Neural progenitor cell (in vitro differentiated cells): ENCODE data around the gene TMEM225B. TPM values are rescaled to one million over a fixed set of nuclear protein-coding genes. Genes with fewer than 3 reads are reported as not detected.
"Not testable (repeated sequence)": the region's sequence is repeated elsewhere in the genome, so short reads cannot be mapped to it uniquely, and the experiment has no call there.

Experiments used
- DNase-seq: peaks from one replicate; pipeline ENCODE4 v3.0.0-alpha.2; 2016; ENCODE audit warnings: low spot score
- H2AFZ ChIP-seq: fragments of 200-600 bp; sonication (generic); replicated peaks from 2 replicates; pipeline ENCODE4 v1.6.1; 2016; ENCODE audit warnings: antibody characterized with exemption
- H3F3A ChIP-seq: fragments of 200-600 bp; sonication (generic); 2 replicates; pipeline ENCODE4 v1.6.1; 2016; ENCODE audit warnings: antibody characterized with exemption, low read depth
- H3K27ac ChIP-seq: fragments of 200-600 bp; sonication (generic); 2 replicates; pipeline ENCODE4 v1.5.1; 2016; ENCODE audit warnings: mild to moderate bottlenecking
- H3K27me3 ChIP-seq: fragments of 200-600 bp; sonication (generic); 2 replicates; pipeline ENCODE4 v1.6.1; 2016; ENCODE audit warnings: mild to moderate bottlenecking, moderate library complexity
- H3K36me3 ChIP-seq: fragments of 200-600 bp; sonication (generic); 2 replicates; pipeline ENCODE4 v1.5.1; 2016
- H3K4me1 ChIP-seq: fragments of 200-600 bp; sonication (generic); 2 replicates; pipeline ENCODE4 v1.6.1; 2016; ENCODE audit warnings: mixed run types
- H3K4me2 ChIP-seq: fragments of 200-600 bp; sonication (generic); 2 replicates; pipeline ENCODE4 v1.6.1; 2016
- H3K4me3 ChIP-seq: fragments of 200-600 bp; sonication (generic); 2 replicates; pipeline ENCODE4 v1.5.1; 2016
- H3K79me2 ChIP-seq: fragments of 200-600 bp; sonication (generic); 2 replicates; pipeline ENCODE4 v1.6.1; 2016; ENCODE audit warnings: low read depth
- H3K9ac ChIP-seq: fragments of 200-600 bp; sonication (generic); 2 replicates; pipeline ENCODE4 v1.6.1; 2016
- H3K9me3 ChIP-seq: fragments of 200-600 bp; sonication (generic); 2 replicates; pipeline ENCODE4 v1.5.1; 2016; ENCODE audit warnings: low read depth
- H4K20me1 ChIP-seq: fragments of 200-600 bp; sonication (generic); 2 replicates; pipeline ENCODE4 v1.6.1; 2016; ENCODE audit warnings: low read depth
- H3K27ac Mint-ChIP-seq: 3 replicates; pipeline ENCODE4 v1.8.0; 2021; ENCODE audit warnings: mixed read lengths
- H3K27me3 Mint-ChIP-seq: 2 replicates; pipeline ENCODE4 v1.8.0; 2022; ENCODE audit warnings: low read depth, mild to moderate bottlenecking, inconsistent platforms, moderate library complexity, mixed read lengths; ENCODE audit not compliant: insufficient read depth
- H3K36me3 Mint-ChIP-seq: 3 replicates; pipeline ENCODE4 v1.8.0; 2021; ENCODE audit warnings: mixed read lengths
- H3K4me1 Mint-ChIP-seq: 3 replicates; pipeline ENCODE4 v1.8.0; 2021; ENCODE audit warnings: mixed read lengths
- H3K4me3 Mint-ChIP-seq: 3 replicates; pipeline ENCODE4 v1.8.0; 2021; ENCODE audit warnings: mild to moderate bottlenecking, moderate library complexity, mixed read lengths
- H3K9me3 Mint-ChIP-seq: 3 replicates; pipeline ENCODE4 v1.8.0; 2020; ENCODE audit warnings: mixed read lengths
- CTCF ChIP-seq: fragments of 200-600 bp; sonication (generic); IDR thresholded peaks from 2 replicates; pipeline ENCODE4 v1.5.1; 2017; ENCODE audit warnings: antibody characterized with exemption, mild to moderate bottlenecking
- EZH2 ChIP-seq: fragments of 200-600 bp; sonication (generic); IDR thresholded peaks from 2 replicates; pipeline ENCODE4 v1.6.1; 2017; ENCODE audit warnings: antibody characterized with exemption, mild to moderate bottlenecking, moderate library complexity
- EZH2phosphoT487 ChIP-seq: fragments of 200-600 bp; sonication (generic); IDR thresholded peaks from 2 replicates; pipeline ENCODE4 v1.6.1; 2017; ENCODE audit warnings: antibody characterized with exemption
- total RNA-seq: library from RNA; depleted of rRNA; stranded (reverse); fragments of >200 nt; gene quantifications from 2 replicates; pipeline ENCODE4 v1.2.3, GENCODE V29; 2015; ENCODE audit warnings: low replicate concordance

The TMEM225B gene
- total RNA-seq, 1 donor from 2014 or later = not detected

GRCh38 chr7:99579956-99580777 lies 17.9 kb upstream of the TMEM225B start:
- peak overlapping the region; percentile 97 for H2AFZ ChIP-seq
- H3K27ac Mint-ChIP-seq = peak overlapping the region; percentile 98
- peaks cover 11% of the 10 kb centered on the region for H4K20me1 ChIP-seq
- no peaks in the 10 kb centered on the region for H3K4me1 ChIP-seq
- H3K4me1 Mint-ChIP-seq = peaks cover 9% of the 10 kb centered on the region
- H3K9ac ChIP-seq = peak overlapping the region; percentile 9
- H3K9me3 Mint-ChIP-seq = no peaks in the 10 kb centered on the region
- H3F3A ChIP-seq = peaks cover 42% of the 10 kb centered on the region
- peak overlapping the region; percentile 93 for H3K4me2 ChIP-seq
- H3K36me3 ChIP-seq = no peaks in the 10 kb centered on the region
- no peaks in the 10 kb centered on the region for H3K79me2 ChIP-seq
- no peaks in the 10 kb centered on the region for H3K36me3 Mint-ChIP-seq
- H3K27me3 Mint-ChIP-seq = peaks cover 2% of the 10 kb centered on the region
- H3K27ac ChIP-seq = no peak overlapping the region
- peak; percentile 88 for DNase-seq
- H3K27me3 ChIP-seq = no peaks in the 10 kb centered on the region
- H3K4me3 ChIP-seq = peak overlapping the region; percentile 66
- no peaks in the 10 kb centered on the region for H3K9me3 ChIP-seq
- H3K4me3 Mint-ChIP-seq = peak overlapping the region; percentile 93
- no peak for TF ChIP-seq EZH2phosphoT487
- TF ChIP-seq CTCF = peak; percentile 71
- TF ChIP-seq EZH2 = no peak

- not testable (repeated sequence) for H3K36me3 ChIP-seq, H3K79me2 ChIP-seq, H3K9me3 Mint-ChIP-seq, H3K4me1 ChIP-seq, H3K27me3 Mint-ChIP-seq, H3K9me3 ChIP-seq, H3K9ac ChIP-seq, H3K4me1 Mint-ChIP-seq, DNase-seq, H3K27ac ChIP-seq, H3K27me3 ChIP-seq, H3K36me3 Mint-ChIP-seq
- peak overlapping the region; percentile 93 for H3K4me2 ChIP-seq
- peaks cover 42% of the 10 kb centered on the region for H3F3A ChIP-seq
- peaks cover 11% of the 10 kb centered on the region for H4K20me1 ChIP-seq
- Mint-ChIP-seq H3K27ac (peak overlapping the region; percentile 98), H3K4me3 (peak overlapping the region; percentile 93)
- peak overlapping the region; percentile 66 for H3K4me3 ChIP-seq
- H2AFZ ChIP-seq = peak overlapping the region; percentile 97
Observed at GRCh38 chr7:99580778-99581332, 17.2 kb upstream of the TMEM225B start.

- Histone ChIP-seq H3K36me3 (no peaks in the 10 kb centered on the region), H2AFZ (no peak overlapping the region), H3K27me3 (no peaks in the 10 kb centered on the region), H3K4me3 (no peak overlapping the region), H3K9me3 (peaks cover 15% of the 10 kb centered on the region), H3K4me2 (no peak overlapping the region), H3K27ac (no peak overlapping the region), H3K79me2 (no peaks in the 10 kb centered on the region), H4K20me1 (no peaks in the 10 kb centered on the region), H3F3A (peaks cover 44% of the 10 kb centered on the region), H3K9ac (no peak overlapping the region), H3K4me1 (no peaks in the 10 kb centered on the region)
- Mint-ChIP-seq H3K4me3 (no peak overlapping the region), H3K36me3 (no peaks in the 10 kb centered on the region), H3K4me1 (no peaks in the 10 kb centered on the region), H3K27me3 (no peaks in the 10 kb centered on the region), H3K9me3 (no peaks in the 10 kb centered on the region), H3K27ac (no peak overlapping the region)
- DNase-seq = no peak
- TF ChIP-seq EZH2phosphoT487 (no peak), CTCF (no peak), EZH2 (no peak)
Observed at GRCh38 chr7:99588868-99589267, 9.2 kb upstream of the TMEM225B start.
